PC-9 (cell line): ENCODE data around the gene CENPC.

ENCODE experiments used
- EZH2 ChIP-seq: fragments of 200-600 bp; sonication (generic); IDR thresholded peaks from 2 replicates; pipeline ENCODE4 v1.8.0; 2017; ENCODE audit warnings: antibody characterized with exemption, low read depth
- TF ChIP-seq, protein P1 (sequence below): fragments of 200-600 bp; sonication (generic); conservative IDR thresholded peaks from 2 replicates; pipeline ENCODE4 v1.6.1; 2017; ENCODE audit warnings: mixed run types, antibody characterized with exemption, mild to moderate bottlenecking, moderate library complexity

DNA sequence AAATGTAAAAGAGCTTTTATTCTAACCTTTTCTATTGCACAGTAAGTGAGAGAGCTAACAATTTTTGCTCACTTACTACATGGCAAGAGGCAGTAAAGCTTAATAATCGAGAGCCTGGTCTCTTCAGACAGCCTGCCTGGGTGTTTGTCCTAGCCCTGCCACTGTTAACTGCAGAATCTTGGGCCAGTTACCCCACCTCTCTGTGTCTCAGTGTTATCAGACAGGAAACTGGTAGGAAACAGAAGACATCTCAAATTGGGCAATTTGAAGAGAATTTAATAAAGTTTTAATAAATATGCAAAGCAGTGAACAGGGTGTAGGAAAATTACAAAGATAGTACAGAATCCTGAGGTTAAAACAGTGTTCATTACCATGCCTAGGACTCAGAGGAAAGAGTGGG lies 26.7 kb upstream of the CENPC start:
- TF ChIP-seq, protein P1, sequence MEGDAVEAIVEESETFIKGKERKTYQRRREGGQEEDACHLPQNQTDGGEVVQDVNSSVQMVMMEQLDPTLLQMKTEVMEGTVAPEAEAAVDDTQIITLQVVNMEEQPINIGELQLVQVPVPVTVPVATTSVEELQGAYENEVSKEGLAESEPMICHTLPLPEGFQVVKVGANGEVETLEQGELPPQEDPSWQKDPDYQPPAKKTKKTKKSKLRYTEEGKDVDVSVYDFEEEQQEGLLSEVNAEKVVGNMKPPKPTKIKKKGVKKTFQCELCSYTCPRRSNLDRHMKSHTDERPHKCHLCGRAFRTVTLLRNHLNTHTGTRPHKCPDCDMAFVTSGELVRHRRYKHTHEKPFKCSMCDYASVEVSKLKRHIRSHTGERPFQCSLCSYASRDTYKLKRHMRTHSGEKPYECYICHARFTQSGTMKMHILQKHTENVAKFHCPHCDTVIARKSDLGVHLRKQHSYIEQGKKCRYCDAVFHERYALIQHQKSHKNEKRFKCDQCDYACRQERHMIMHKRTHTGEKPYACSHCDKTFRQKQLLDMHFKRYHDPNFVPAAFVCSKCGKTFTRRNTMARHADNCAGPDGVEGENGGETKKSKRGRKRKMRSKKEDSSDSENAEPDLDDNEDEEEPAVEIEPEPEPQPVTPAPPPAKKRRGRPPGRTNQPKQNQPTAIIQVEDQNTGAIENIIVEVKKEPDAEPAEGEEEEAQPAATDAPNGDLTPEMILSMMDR = no peak
- TF ChIP-seq EZH2 = no peak
